GM12892 (cell line): Measurements from ENCODE around the gene LGR4.

Experiments used
- POLR2A ChIP-seq: IDR thresholded peaks from 2 replicates; pipeline ENCODE4 v1.6.1; 2011; ENCODE audit warnings: low read depth, low read length, control low read depth
- POLR2AphosphoS5 ChIP-seq: IDR thresholded peaks from 2 replicates; pipeline ENCODE4 v1.6.1; 2011; ENCODE audit warnings: low read depth, low read length, control low read depth
- TAF1 ChIP-seq: IDR thresholded peaks from 2 replicates; pipeline ENCODE4 v1.6.1; 2011; ENCODE audit warnings: low read depth, mild to moderate bottlenecking, control low read depth, low read length, borderline replicate concordance

GRCh38 chr11:27401833-27402316 is 70.7 kb downstream of the LGR4 start:
- TF ChIP-seq POLR2A: no peak
- TF ChIP-seq POLR2AphosphoS5: no peak
- TF ChIP-seq TAF1: no peak
